Neuronal stem cell (in vitro differentiated cells): ENCODE data around the gene GALNT16.

Experiments
- DNase-seq: peaks from one replicate; pipeline ENCODE4 v3.0.0-alpha.2; 2013; ENCODE audit warnings: low spot score
- H2AFZ ChIP-seq: one replicate; pipeline ENCODE4 v1.6.1; 2013; ENCODE audit warnings: mild to moderate bottlenecking, low read length, inconsistent platforms
- H2AK5ac ChIP-seq: 2 replicates; pipeline ENCODE4 v1.6.1; 2013; ENCODE audit warnings: low read depth, mild to moderate bottlenecking, inconsistent platforms, low read length, moderate library complexity, mixed read lengths
- H2BK120ac ChIP-seq: 2 replicates; pipeline ENCODE4 v1.6.1; 2013; ENCODE audit warnings: low read depth, mild to moderate bottlenecking, inconsistent platforms, low read length, moderate library complexity, mixed read lengths
- H2BK12ac ChIP-seq: one replicate; pipeline ENCODE4 v1.6.1; 2013; ENCODE audit warnings: low read length, inconsistent platforms
- H2BK15ac ChIP-seq: 2 replicates; pipeline ENCODE4 v1.6.1; 2013; ENCODE audit warnings: mild to moderate bottlenecking, low read length, inconsistent platforms, mixed read lengths
- H2BK5ac ChIP-seq: one replicate; pipeline ENCODE4 v1.6.1; 2013; ENCODE audit warnings: inconsistent platforms, mild to moderate bottlenecking, low read length, moderate library complexity
- H3K14ac ChIP-seq: one replicate; pipeline ENCODE4 v1.6.1; 2013; ENCODE audit warnings: low read length, inconsistent platforms
- H3K18ac ChIP-seq: 2 replicates; pipeline ENCODE4 v1.6.1; 2013; ENCODE audit warnings: low read length, inconsistent platforms
- H3K23ac ChIP-seq: 2 replicates; pipeline ENCODE4 v1.6.1; 2013; ENCODE audit warnings: low read depth, mild to moderate bottlenecking, mixed read lengths, low read length, inconsistent platforms; ENCODE audit not compliant: poor library complexity
- H3K27ac ChIP-seq: replicated peaks from 3 replicates; pipeline ENCODE4 v1.5.1; 2013; ENCODE audit warnings: low read length, inconsistent platforms
- H3K27me3 ChIP-seq, 3 experiments: 2 replicates each; pipeline ENCODE4 v1.6.1; 2013; ENCODE audit warnings: low read length in 3 of 3, mild to moderate bottlenecking in 2 of 3, inconsistent platforms in 1 of 3, low read depth in 1 of 3, mixed read lengths in 1 of 3, moderate library complexity in 1 of 3; ENCODE audit not compliant: control insufficient read depth in 3 of 3, insufficient read depth in 3 of 3
- H3K36me3 ChIP-seq, 2 donors: replicated peaks in 1 of 2; 2 replicates each; pipeline ENCODE4 v1.6.1; 2013; ENCODE audit warnings: low read length in 2 of 2; ENCODE audit not compliant: control insufficient read depth in 2 of 2, insufficient read depth in 2 of 2
- H3K4ac ChIP-seq: 2 replicates; pipeline ENCODE4 v1.6.1; 2013; ENCODE audit warnings: inconsistent platforms, mild to moderate bottlenecking, low read length, moderate library complexity
- H3K4me1 ChIP-seq, 2 donors: 1 replicate in 1 of 2; 2 replicates in 1 of 2; pipeline ENCODE4 v1.6.1; 2013; ENCODE audit warnings: low read length in 2 of 2, low read depth in 1 of 2; ENCODE audit not compliant: control insufficient read depth in 2 of 2, insufficient read depth in 1 of 2
- H3K4me2 ChIP-seq: one replicate; pipeline ENCODE4 v1.6.1; 2013; ENCODE audit warnings: mild to moderate bottlenecking, low read length, inconsistent platforms; ENCODE audit not compliant: insufficient read depth, poor library complexity, severe bottlenecking
- H3K4me3 ChIP-seq, 2 donors: 2 replicates each; pipeline ENCODE4 v1.5.1; 2013; ENCODE audit warnings: low read length in 2 of 2, mild to moderate bottlenecking in 2 of 2, inconsistent platforms in 1 of 2, moderate library complexity in 1 of 2
- H3K79me1 ChIP-seq: one replicate; pipeline ENCODE4 v1.6.1; 2013; ENCODE audit warnings: low read depth, mild to moderate bottlenecking, inconsistent platforms, low read length, moderate library complexity
- H3K9ac ChIP-seq: one replicate; pipeline ENCODE4 v1.6.1; 2013; ENCODE audit warnings: mild to moderate bottlenecking, low read depth, low read length, inconsistent platforms; ENCODE audit not compliant: poor library complexity
- H3K9me3 ChIP-seq, 2 donors: replicated peaks in 1 of 2; 2 replicates each; pipeline versions ENCODE3 to v1.6.1; 2013; ENCODE audit warnings: low read length in 2 of 2, mild to moderate bottlenecking in 2 of 2, inconsistent platforms in 1 of 2, low read depth in 1 of 2, mixed read lengths in 1 of 2, moderate library complexity in 1 of 2; ENCODE audit not compliant: control insufficient read depth in 2 of 2, insufficient read depth in 1 of 2
- H4K8ac ChIP-seq: one replicate; pipeline ENCODE4 v1.6.1; 2013; ENCODE audit warnings: low read depth, mild to moderate bottlenecking, inconsistent platforms, low read length, moderate library complexity
- H4K91ac ChIP-seq: one replicate; pipeline ENCODE4 v1.6.1; 2013; ENCODE audit warnings: low read length, low read depth, mild to moderate bottlenecking, inconsistent platforms; ENCODE audit not compliant: poor library complexity
- WGBS, 2 donors: extraction: QIAGEN DNeasy Blood & Tissue Kit; methylation state at CpG; one replicate each; pipeline ENCODE4 v1.1.7; 2013; ENCODE audit warnings: missing lambda C conversion rate in 2 of 2, mixed read lengths in 1 of 2; ENCODE audit not compliant: insufficient read length in 2 of 2, insufficient replicate concordance in 1 of 2; ENCODE audit errors: extremely low coverage in 2 of 2; 5-methylcytosine and 5-hydroxymethylcytosine counted together

The GALNT16 gene

GRCh38 chr14:69238883-69239282, 21.1 kb upstream of the GALNT16 start:
- no CpG with 5 or more reads among the region's 4 CpGs for WGBS, 2 donors
- Histone ChIP-seq H2BK15ac (no peak overlapping the region), H3K4me1 (peaks cover 1 to 7% of the 10 kb centered on the region in 2 donors), H2BK120ac (no peak overlapping the region), H3K79me1 (peaks cover 2% of the 10 kb centered on the region), H3K9me3 (no peaks in the 10 kb centered on the region), H2AFZ (no peak overlapping the region), H3K18ac (no peak overlapping the region), H2BK5ac (no peak overlapping the region), H3K27me3 (no peaks in the 10 kb centered on the region), H3K4ac (no peak overlapping the region), H4K91ac (no peak overlapping the region), H4K8ac (no peak overlapping the region), H3K4me3 (no peak overlapping the region), H2AK5ac (no peak overlapping the region), H3K9ac (no peak overlapping the region), H3K36me3 (peaks cover 31 to 75% of the 10 kb centered on the region in 2 donors), H3K4me2 (no peak overlapping the region), H2BK12ac (no peak overlapping the region), H3K23ac (no peak overlapping the region), H3K14ac (no peak overlapping the region), H3K27ac (no peak overlapping the region)
- no peak for DNase-seq

- Histone ChIP-seq H3K18ac (no peak overlapping the region), H3K4me3 (no peak overlapping the region), H2BK120ac (no peak overlapping the region), H2AFZ (no peak overlapping the region), H3K27ac (no peak overlapping the region), H2BK5ac (no peak overlapping the region), H3K79me1 (peaks cover 2% of the 10 kb centered on the region), H3K9me3 (no peaks in the 10 kb centered on the region), H2AK5ac (no peak overlapping the region), H2BK12ac (no peak overlapping the region), H4K91ac (no peak overlapping the region), H3K4ac (no peak overlapping the region), H3K14ac (no peak overlapping the region), H3K23ac (no peak overlapping the region), H3K4me1 (peaks cover 1 to 10% of the 10 kb centered on the region in 2 donors), H2BK15ac (no peak overlapping the region), H3K9ac (no peak overlapping the region), H3K36me3 (peaks cover 27 to 63% of the 10 kb centered on the region in 2 donors), H3K27me3 (no peaks in the 10 kb centered on the region), H4K8ac (no peak overlapping the region), H3K4me2 (no peak overlapping the region)
- no CpG with 5 or more reads among the region's 13 CpGs for WGBS, 2 donors
- DNase-seq: no peak
Measured at GRCh38 chr14:69240527-69241173, 19.3 kb upstream of the GALNT16 start.

- Histone ChIP-seq H3K18ac (no peak overlapping the region), H4K8ac (no peak overlapping the region), H2BK120ac (no peak overlapping the region), H3K9me3 (no peaks in the 10 kb centered on the region), H3K79me1 (peaks cover 2% of the 10 kb centered on the region), H3K4me3 (no peak overlapping the region), H3K9ac (no peak overlapping the region), H2AFZ (no peak overlapping the region), H3K27ac (no peak overlapping the region), H2AK5ac (no peak overlapping the region), H3K4ac (no peak overlapping the region), H4K91ac (no peak overlapping the region), H3K23ac (no peak overlapping the region), H3K27me3 (no peaks in the 10 kb centered on the region), H3K4me1 (peaks cover 0 to 10% of the 10 kb centered on the region in 2 donors), H2BK5ac (no peak overlapping the region), H3K4me2 (no peak overlapping the region), H2BK15ac (no peak overlapping the region), H3K14ac (no peak overlapping the region), H3K36me3 (peaks cover 20 to 54% of the 10 kb centered on the region in 2 donors), H2BK12ac (no peak overlapping the region)
- no CpG with 5 or more reads among the region's 2 CpGs for WGBS, 2 donors
- DNase-seq: no peak
Measured at GRCh38 chr14:69241577-69241976, 18.4 kb upstream of the GALNT16 start.

- Histone ChIP-seq H3K79me1 (peaks cover 2% of the 10 kb centered on the region), H2BK12ac (no peak overlapping the region), H3K14ac (no peak overlapping the region), H2AFZ (no peak overlapping the region), H3K27me3 (no peaks in the 10 kb centered on the region), H2AK5ac (no peak overlapping the region), H2BK15ac (no peak overlapping the region), H3K18ac (no peak overlapping the region), H3K4me3 (no peak overlapping the region), H3K4ac (no peak overlapping the region), H4K8ac (no peak overlapping the region), H2BK120ac (no peak overlapping the region), H3K4me2 (no peak overlapping the region), H3K9me3 (no peaks in the 10 kb centered on the region), H3K36me3 (peaks cover 15 to 51% of the 10 kb centered on the region in 2 donors), H3K9ac (no peak overlapping the region), H4K91ac (no peak overlapping the region), H3K23ac (no peak overlapping the region), H3K27ac (no peak overlapping the region), H2BK5ac (no peak overlapping the region), H3K4me1 (peaks cover 0 to 10% of the 10 kb centered on the region in 2 donors)
- peak; percentile 63 for DNase-seq
- no CpG with 5 or more reads among the region's 10 CpGs for WGBS, 2 donors
Measured at GRCh38 chr14:69242311-69243224, 17.4 kb upstream of the GALNT16 start.
